CD8-positive, alpha-beta memory T cell (primary cell): ENCODE measurements around the gene KIF5C. TPM values are rescaled to one million over a fixed set of nuclear protein-coding genes. Genes with fewer than 3 reads are reported as not detected.

Experiments used
- CTCF ChIA-PET: fragments of 350-600 bp; sonication (Branson Sonifier 250); formaldehyde crosslinking; loops from one replicate; lab custom pipeline; 2021; ENCODE audit warnings: antibody characterized with exemption; lab: Charles Lee
- POLR2A ChIA-PET: fragments of 350-600 bp; sonication (Branson Sonifier 250); formaldehyde crosslinking; loops from one replicate; lab custom pipeline; 2021; ENCODE audit warnings: antibody characterized with exemption; lab: Charles Lee
- DNase-seq, 5 donors: peaks; one replicate each; pipeline versions ENCODE4 v3.0.0 to v3.0.0-alpha.2; 2020 to 2022; ENCODE audit warnings: mixed read lengths in 1 of 5
- H3K27ac ChIP-seq: one replicate; pipeline ENCODE4 v1.7.0; 2013; ENCODE audit warnings: low read depth, mild to moderate bottlenecking, low read length, moderate library complexity
- H3K27me3 ChIP-seq: 2 replicates; pipeline ENCODE4 v1.7.0; 2013; ENCODE audit warnings: low read length, mild to moderate bottlenecking; ENCODE audit not compliant: insufficient read depth, poor library complexity, severe bottlenecking
- H3K36me3 ChIP-seq: 2 replicates; pipeline ENCODE4 v1.7.0; 2013; ENCODE audit warnings: mild to moderate bottlenecking, low read length, moderate library complexity; ENCODE audit not compliant: insufficient read depth
- H3K4me1 ChIP-seq: 2 replicates; pipeline ENCODE4 v1.7.0; 2013; ENCODE audit warnings: mild to moderate bottlenecking, low read length, moderate library complexity; ENCODE audit not compliant: insufficient read depth
- H3K4me3 ChIP-seq: 2 replicates; pipeline ENCODE4 v1.7.0; 2013; ENCODE audit warnings: mild to moderate bottlenecking, low read length
- H3K9me3 ChIP-seq: 2 replicates; pipeline ENCODE4 v1.7.0; 2013; ENCODE audit warnings: mild to moderate bottlenecking, low read length
- H3K27ac Mint-ChIP-seq, 8 donors: one replicate each; pipeline ENCODE4 v1.8.0; 2020 to 2021; ENCODE audit warnings: mixed read lengths in 8 of 8, mild to moderate bottlenecking in 6 of 8, inconsistent platforms in 3 of 8, moderate library complexity in 3 of 8
- H3K27me3 Mint-ChIP-seq, 2 donors: one replicate each; pipeline ENCODE4 v1.8.0; 2020 to 2021; ENCODE audit warnings: mixed read lengths in 2 of 2, mild to moderate bottlenecking in 1 of 2, moderate library complexity in 1 of 2
- H3K36me3 Mint-ChIP-seq, 3 donors: one replicate each; pipeline ENCODE4 v1.8.0; 2020 to 2021; ENCODE audit warnings: mixed read lengths in 3 of 3, inconsistent platforms in 1 of 3, mild to moderate bottlenecking in 1 of 3
- H3K4me1 Mint-ChIP-seq, 3 donors: one replicate each; pipeline ENCODE4 v1.8.0; 2020 to 2021; ENCODE audit warnings: mixed read lengths in 3 of 3, inconsistent platforms in 1 of 3, mild to moderate bottlenecking in 1 of 3
- H3K4me3 Mint-ChIP-seq, 7 donors: one replicate each; pipeline ENCODE4 v1.8.0; 2020 to 2021; ENCODE audit warnings: mixed read lengths in 7 of 7, mild to moderate bottlenecking in 6 of 7, moderate library complexity in 4 of 7, inconsistent platforms in 2 of 7
- H3K9me3 Mint-ChIP-seq, 5 donors: one replicate each; pipeline ENCODE4 v1.8.0; 2020 to 2022; ENCODE audit warnings: mixed read lengths in 5 of 5, mild to moderate bottlenecking in 3 of 5, moderate library complexity in 2 of 5, inconsistent platforms in 1 of 5
- polyA plus RNA-seq: library from polyadenylated mRNA; unstranded; fragments of 300-500 nt; fragmentation: Illumina TruSeq; gene quantifications from one replicate; pipeline ENCODE4 v1.2.3, GENCODE V29; 2021
- total RNA-seq, 2 experiments: library from RNA; stranded (reverse); gene quantifications; one replicate each; pipeline ENCODE4 v1.2.3, GENCODE V29; 2021

Gene KIF5C
- total and polyA plus RNA-seq, 3 experiments from 2014 or later: 3.4 to 19.8 (median 18.2) TPM

DNA sequence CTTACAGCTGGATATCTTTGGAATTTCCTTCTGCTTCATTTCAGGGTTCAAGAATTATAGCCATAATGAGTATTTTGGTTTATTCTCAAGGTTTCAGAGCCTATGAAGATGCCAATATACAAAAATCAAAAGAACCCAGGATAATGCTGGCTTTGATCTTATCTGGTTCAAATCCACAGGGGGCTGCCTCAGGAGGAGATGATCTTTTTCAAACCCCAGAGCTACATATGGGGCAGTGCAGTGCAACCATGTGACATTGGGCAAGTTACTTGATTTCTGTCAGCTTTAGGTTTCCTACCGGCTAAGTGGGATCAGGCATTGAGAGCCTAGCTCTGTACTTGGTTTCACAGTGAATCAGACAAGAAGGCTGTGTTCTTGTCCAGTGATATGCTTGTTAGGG is 140.5 kb downstream of the KIF5C start:
- Histone ChIP-seq H3K4me1 (no peaks in the 10 kb centered on the region), H3K4me3 (no peak overlapping the region), H3K9me3 (no peaks in the 10 kb centered on the region), H3K27ac (no peak overlapping the region), H3K36me3 (no peaks in the 10 kb centered on the region), H3K27me3 (no peaks in the 10 kb centered on the region)
- CTCF ChIA-PET: interaction anchor here (3.9 to 5.3 kb wide), 2 partner anchors 13 to 546 kb away, joined by 20 to 21 read pairs; no protein-coding TSS in a partner anchor
- H3K36me3 Mint-ChIP-seq: peaks cover 0 to 24% (median 11%) of the 10 kb centered on the region in 3 donors
- peak overlapping the region in 1 of 8 donors; percentile 48 for H3K27ac Mint-ChIP-seq
- POLR2A ChIA-PET: no interaction called here
- H3K4me1 Mint-ChIP-seq: peaks cover 7 to 11% (median 8%) of the 10 kb centered on the region in 3 donors
- H3K4me3 Mint-ChIP-seq: no peak overlapping the region
- DNase-seq: no peak
- no peaks in the 10 kb centered on the region for H3K9me3 Mint-ChIP-seq
- no peaks in the 10 kb centered on the region for H3K27me3 Mint-ChIP-seq

DNA sequence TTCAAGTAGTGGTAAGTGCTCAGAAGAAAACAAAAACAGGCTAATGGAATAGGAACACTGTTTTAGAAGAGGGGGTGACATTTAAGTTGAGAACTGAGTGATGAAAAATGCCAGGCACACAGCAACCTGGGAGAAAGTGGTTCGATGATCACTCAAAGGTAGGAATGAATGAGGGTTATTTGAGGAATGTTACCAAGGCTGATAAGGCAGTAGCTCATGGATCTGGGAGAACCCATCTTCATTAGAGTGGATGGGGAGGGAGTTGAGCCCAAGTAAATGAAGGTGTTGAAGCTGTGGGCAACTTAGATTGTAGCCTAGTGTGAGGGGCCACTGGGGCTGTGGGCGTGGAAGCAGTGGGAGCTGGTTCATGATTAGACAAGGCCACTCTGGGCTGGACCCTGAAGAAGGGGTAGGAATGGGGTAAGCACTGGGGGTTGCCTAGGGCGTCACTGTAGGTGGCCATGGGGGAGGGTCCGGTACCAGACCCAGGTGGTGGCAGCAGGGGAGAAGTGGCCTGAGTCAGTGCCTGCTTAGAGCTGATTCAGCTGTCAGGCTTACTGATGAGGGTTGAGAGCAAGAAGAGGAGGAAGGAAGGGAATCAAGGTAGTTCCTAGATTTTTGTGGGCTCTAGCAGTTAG is 141.0 kb downstream of the KIF5C start:
- Mint-ChIP-seq H3K4me1 (peaks cover 7 to 11% (median 8%) of the 10 kb centered on the region in 3 donors), H3K36me3 (peaks cover 0 to 21% (median 11%) of the 10 kb centered on the region in 3 donors), H3K9me3 (no peaks in the 10 kb centered on the region), H3K27me3 (no peaks in the 10 kb centered on the region), H3K27ac (peak overlapping the region in 1 of 8 donors; percentile 83), H3K4me3 (no peak overlapping the region)
- POLR2A ChIA-PET: no interaction called here
- Histone ChIP-seq H3K27ac (no peak overlapping the region), H3K4me3 (no peak overlapping the region), H3K36me3 (no peaks in the 10 kb centered on the region), H3K27me3 (no peaks in the 10 kb centered on the region), H3K9me3 (no peaks in the 10 kb centered on the region), H3K4me1 (no peaks in the 10 kb centered on the region)
- no peak for DNase-seq
- CTCF ChIA-PET: interaction anchor here (1.0 to 5.3 kb wide), 7 partner anchors 9 to 546 kb away, joined by 3 to 21 read pairs (median 6); no protein-coding TSS in a partner anchor

DNA sequence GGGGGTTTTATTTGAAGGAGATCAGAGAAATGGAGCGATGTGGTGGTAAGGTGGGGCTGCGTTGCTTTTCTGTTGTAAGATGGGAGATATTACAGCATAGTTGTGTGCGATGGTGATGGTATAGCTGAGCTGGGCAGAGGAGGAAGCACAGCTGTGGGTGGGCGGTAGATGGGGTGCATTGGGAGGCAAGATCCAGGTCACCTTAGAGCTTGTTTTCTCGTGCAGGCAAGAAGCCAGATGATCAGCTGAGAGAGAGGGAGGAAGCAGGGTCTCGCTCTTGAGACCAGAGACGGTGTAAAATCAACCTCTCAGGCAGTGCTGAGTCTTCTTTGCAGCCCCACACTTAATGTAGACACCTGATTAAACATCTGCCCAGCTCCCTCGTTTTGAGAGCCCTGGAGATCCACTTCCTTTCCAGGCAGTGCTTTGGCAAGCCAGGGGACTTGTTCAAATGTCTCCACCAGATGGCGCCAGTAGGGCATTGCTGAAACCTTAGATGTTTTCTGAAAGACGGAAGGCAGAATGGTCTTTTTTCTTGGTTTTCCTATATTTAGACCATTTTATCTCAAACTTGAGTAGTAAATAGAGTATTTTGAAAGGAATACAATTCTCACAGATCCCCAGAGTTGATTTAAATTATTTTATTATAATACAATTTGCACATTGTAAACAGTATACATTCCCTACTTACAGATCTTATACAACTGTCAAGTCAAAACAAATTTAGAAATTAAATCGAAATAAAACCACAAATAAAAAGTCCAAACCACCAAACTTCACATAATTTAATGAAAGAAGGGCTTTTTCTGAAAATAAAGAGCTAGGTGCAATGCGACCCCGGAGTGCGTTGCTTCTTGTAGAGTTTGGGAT is 142.3 kb downstream of the KIF5C start:
- H3K4me1 ChIP-seq: no peaks in the 10 kb centered on the region
- peaks cover 0 to 14% (median 4%) of the 10 kb centered on the region in 3 donors for H3K36me3 Mint-ChIP-seq
- no peaks in the 10 kb centered on the region for H3K9me3 Mint-ChIP-seq
- ChIA-PET POLR2A (no interaction called here), CTCF (interaction anchor here (0.8 to 5.3 kb wide), 17 partner anchors 8 to 557 kb away, joined by 3 to 21 read pairs (median 3); partner anchors contain the start of gene LYPD6B)
- H3K4me3 Mint-ChIP-seq: no peak overlapping the region
- no peak overlapping the region for H3K27ac ChIP-seq
- peaks cover 7 to 11% (median 8%) of the 10 kb centered on the region in 3 donors for H3K4me1 Mint-ChIP-seq
- no peaks in the 10 kb centered on the region for H3K27me3 Mint-ChIP-seq
- H3K27me3 ChIP-seq: no peaks in the 10 kb centered on the region
- peak; percentile 45 to 74 (median 59) for DNase-seq
- H3K4me3 ChIP-seq: no peak overlapping the region
- peak overlapping the region in 3 of 8 donors; percentile 35 to 52 (median 50) for H3K27ac Mint-ChIP-seq
- H3K36me3 ChIP-seq: no peaks in the 10 kb centered on the region
- no peaks in the 10 kb centered on the region for H3K9me3 ChIP-seq

GRCh38 chr2:149018981-149019380 is 144.0 kb downstream of the KIF5C start:
- H3K4me1 Mint-ChIP-seq: peaks cover 7 to 11% (median 8%) of the 10 kb centered on the region in 3 donors
- Histone ChIP-seq H3K4me1 (no peaks in the 10 kb centered on the region), H3K9me3 (no peaks in the 10 kb centered on the region), H3K27ac (no peak overlapping the region), H3K27me3 (no peaks in the 10 kb centered on the region), H3K4me3 (no peak overlapping the region), H3K36me3 (no peaks in the 10 kb centered on the region)
- ChIA-PET CTCF (interaction anchor here (1.1 to 5.3 kb wide), 4 partner anchors 10 to 543 kb away, joined by 5 to 21 read pairs (median 20); no protein-coding TSS in a partner anchor), POLR2A (no interaction called here)
- H3K27me3 Mint-ChIP-seq: no peaks in the 10 kb centered on the region
- no peaks in the 10 kb centered on the region for H3K9me3 Mint-ChIP-seq
- no peak overlapping the region for H3K4me3 Mint-ChIP-seq
- H3K36me3 Mint-ChIP-seq: peaks cover 0 to 11% (median 8%) of the 10 kb centered on the region in 3 donors
- DNase-seq: no peak
- peak overlapping the region in 1 of 8 donors; percentile 22 for H3K27ac Mint-ChIP-seq

DNA sequence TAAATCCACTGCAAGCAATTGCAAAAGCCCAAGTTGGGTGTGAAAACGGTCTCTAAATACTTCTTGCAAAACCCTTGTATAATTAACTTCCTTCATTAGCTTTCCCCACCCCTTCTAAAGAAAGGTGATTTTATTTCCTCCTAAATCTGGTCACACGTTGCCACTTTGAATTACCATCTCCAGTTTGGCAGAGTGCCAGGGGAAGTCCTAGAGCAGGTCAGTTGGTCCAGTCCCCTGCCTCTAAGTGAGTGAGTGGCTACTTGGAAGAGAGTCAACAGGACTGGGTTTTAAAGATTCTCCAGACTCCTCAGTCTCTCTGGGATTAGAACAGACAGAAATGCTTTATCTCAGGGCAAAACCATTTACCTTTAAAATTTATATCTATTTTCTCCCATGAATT is 144.7 kb downstream of the KIF5C start:
- no peak overlapping the region for H3K4me3 Mint-ChIP-seq
- H3K36me3 Mint-ChIP-seq: peaks cover 0 to 11% (median 8%) of the 10 kb centered on the region in 3 donors
- H3K27ac Mint-ChIP-seq: no peak overlapping the region
- H3K9me3 ChIP-seq: no peaks in the 10 kb centered on the region
- no peaks in the 10 kb centered on the region for H3K36me3 ChIP-seq
- DNase-seq: no peak
- H3K9me3 Mint-ChIP-seq: no peaks in the 10 kb centered on the region
- no peaks in the 10 kb centered on the region for H3K4me1 ChIP-seq
- no peaks in the 10 kb centered on the region for H3K27me3 ChIP-seq
- H3K4me3 ChIP-seq: no peak overlapping the region
- CTCF ChIA-PET: interaction anchor here (1.1 to 5.3 kb wide), 2 partner anchors 9 to 14 kb away, joined by 5 to 20 read pairs; no protein-coding TSS in a partner anchor
- POLR2A ChIA-PET: no interaction called here
- H3K27me3 Mint-ChIP-seq: no peaks in the 10 kb centered on the region
- peaks cover 7 to 11% (median 8%) of the 10 kb centered on the region in 3 donors for H3K4me1 Mint-ChIP-seq
- no peak overlapping the region for H3K27ac ChIP-seq

DNA sequence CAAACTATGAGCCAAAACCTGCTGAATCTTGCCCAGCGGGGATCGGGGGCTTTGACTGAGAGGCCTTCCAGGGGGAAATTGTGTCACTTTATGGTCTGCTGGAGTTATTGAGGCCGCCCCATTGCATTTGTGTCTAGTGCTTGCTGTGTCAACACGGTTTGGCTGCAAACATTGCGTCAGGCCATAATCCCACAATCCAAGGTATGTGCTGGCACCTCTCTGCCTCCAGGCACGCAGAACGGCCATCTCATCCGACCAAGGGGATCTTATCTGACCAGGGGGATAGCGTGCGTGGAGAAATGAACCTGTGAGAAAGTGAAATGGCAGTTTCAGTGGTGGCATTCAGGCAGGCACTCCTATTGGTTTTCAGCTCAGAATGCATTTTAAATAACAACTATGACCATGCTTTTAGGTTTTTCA is 145.4 kb downstream of the KIF5C start:
- POLR2A ChIA-PET: no interaction called here

DNA sequence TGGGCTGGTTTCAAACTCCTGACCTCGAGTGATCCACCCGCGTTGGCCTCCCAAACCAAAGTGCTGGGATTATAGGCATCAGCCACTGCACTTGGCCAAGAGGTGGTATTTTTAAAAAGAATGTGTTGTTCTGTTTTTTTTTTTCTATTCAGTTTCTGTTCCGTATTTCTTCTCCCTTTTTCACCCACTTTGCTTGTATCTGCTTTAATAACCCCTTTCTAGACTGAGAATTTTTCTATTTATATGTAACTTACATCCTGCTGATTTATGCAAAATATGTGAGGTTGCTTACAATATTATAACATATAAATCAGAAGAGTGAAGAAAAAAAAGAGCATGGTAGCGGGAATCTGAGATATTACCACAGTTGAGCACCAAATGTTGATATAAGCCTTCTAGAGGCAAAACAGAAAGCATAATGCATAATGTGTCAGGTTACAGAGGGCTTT is 146.3 kb downstream of the KIF5C start:
- peaks cover 7 to 11% (median 8%) of the 10 kb centered on the region in 3 donors for H3K4me1 Mint-ChIP-seq
- H3K4me3 Mint-ChIP-seq: no peak overlapping the region
- no peak for DNase-seq
- H3K4me1 ChIP-seq: no peaks in the 10 kb centered on the region
- H3K4me3 ChIP-seq: no peak overlapping the region
- H3K27ac Mint-ChIP-seq: peak overlapping the region in 1 of 8 donors; percentile 5
- H3K27me3 ChIP-seq: no peaks in the 10 kb centered on the region
- no peak overlapping the region for H3K27ac ChIP-seq
- H3K36me3 Mint-ChIP-seq: peaks cover 0 to 11% (median 8%) of the 10 kb centered on the region in 3 donors
- ChIA-PET CTCF (no interaction called here), POLR2A (no interaction called here)
- no peaks in the 10 kb centered on the region for H3K36me3 ChIP-seq
- H3K9me3 Mint-ChIP-seq: no peaks in the 10 kb centered on the region
- H3K27me3 Mint-ChIP-seq: no peaks in the 10 kb centered on the region
- no peaks in the 10 kb centered on the region for H3K9me3 ChIP-seq

More for the DNA sequence above, 145.4 kb downstream of the KIF5C start:
- CTCF ChIA-PET: no interaction called here
- Histone ChIP-seq H3K27ac (no peak overlapping the region), H3K4me3 (no peak overlapping the region), H3K4me1 (no peaks in the 10 kb centered on the region), H3K27me3 (no peaks in the 10 kb centered on the region), H3K36me3 (no peaks in the 10 kb centered on the region), H3K9me3 (no peaks in the 10 kb centered on the region)
- no peak overlapping the region for H3K27ac Mint-ChIP-seq
- H3K4me1 Mint-ChIP-seq: peaks cover 7 to 11% (median 8%) of the 10 kb centered on the region in 3 donors
- no peaks in the 10 kb centered on the region for H3K9me3 Mint-ChIP-seq
- DNase-seq: no peak
- H3K4me3 Mint-ChIP-seq: no peak overlapping the region
- peaks cover 0 to 11% (median 8%) of the 10 kb centered on the region in 3 donors for H3K36me3 Mint-ChIP-seq
- no peaks in the 10 kb centered on the region for H3K27me3 Mint-ChIP-seq
